Measurements from ENCODE around the gene RTTN. TPM values are rescaled to one million over a fixed set of nuclear protein-coding genes. Genes with fewer than 3 reads are reported as not detected.
"Not testable (repeated sequence)": the region's sequence is repeated elsewhere in the genome, so short reads cannot be mapped to it uniquely, and the experiment has no call there.

Gene RTTN
- total RNA-seq, 1 donor from 2014 or later, result 9.5 TPM

DNA sequence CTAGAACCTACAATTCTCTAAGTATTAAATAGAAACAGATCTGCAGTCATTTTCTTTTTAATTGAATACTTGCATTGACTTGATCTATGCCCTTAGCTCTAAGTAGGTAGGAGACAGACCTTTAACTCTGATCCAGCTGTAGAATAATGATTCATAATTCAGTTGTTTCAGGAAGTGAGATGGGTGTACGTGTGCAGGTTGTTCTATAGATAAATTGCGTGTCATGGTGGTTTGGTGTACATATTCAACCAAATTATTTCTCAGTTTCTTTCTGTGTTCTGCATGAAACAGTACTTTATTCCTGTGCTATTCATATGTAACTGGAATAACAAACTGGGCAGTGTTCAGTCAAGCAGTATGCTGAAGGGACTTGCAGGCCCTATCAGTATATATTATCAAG lies 223.5 kb downstream of the RTTN start:
- H3K27ac ChIP-seq, result no peak overlapping the region
- peaks cover 0 to 6% of the 10 kb centered on the region in 2 donors for H3K9me3 ChIP-seq
- DNase-seq (ENCODE audit: low spot score in 2 of 2), result no peak
- H3K4me1 ChIP-seq, result no peaks in the 10 kb centered on the region
- TF ChIP-seq, protein P1, sequence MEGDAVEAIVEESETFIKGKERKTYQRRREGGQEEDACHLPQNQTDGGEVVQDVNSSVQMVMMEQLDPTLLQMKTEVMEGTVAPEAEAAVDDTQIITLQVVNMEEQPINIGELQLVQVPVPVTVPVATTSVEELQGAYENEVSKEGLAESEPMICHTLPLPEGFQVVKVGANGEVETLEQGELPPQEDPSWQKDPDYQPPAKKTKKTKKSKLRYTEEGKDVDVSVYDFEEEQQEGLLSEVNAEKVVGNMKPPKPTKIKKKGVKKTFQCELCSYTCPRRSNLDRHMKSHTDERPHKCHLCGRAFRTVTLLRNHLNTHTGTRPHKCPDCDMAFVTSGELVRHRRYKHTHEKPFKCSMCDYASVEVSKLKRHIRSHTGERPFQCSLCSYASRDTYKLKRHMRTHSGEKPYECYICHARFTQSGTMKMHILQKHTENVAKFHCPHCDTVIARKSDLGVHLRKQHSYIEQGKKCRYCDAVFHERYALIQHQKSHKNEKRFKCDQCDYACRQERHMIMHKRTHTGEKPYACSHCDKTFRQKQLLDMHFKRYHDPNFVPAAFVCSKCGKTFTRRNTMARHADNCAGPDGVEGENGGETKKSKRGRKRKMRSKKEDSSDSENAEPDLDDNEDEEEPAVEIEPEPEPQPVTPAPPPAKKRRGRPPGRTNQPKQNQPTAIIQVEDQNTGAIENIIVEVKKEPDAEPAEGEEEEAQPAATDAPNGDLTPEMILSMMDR (IDR thresholded peaks at IDR 0.05), result no peak
- no peak overlapping the region for H3K4me3 ChIP-seq
- intact Hi-C loops (cut with DNase I), result no loop called here
- peaks cover 4 to 11% of the 10 kb centered on the region in 2 donors for H3K36me3 ChIP-seq
- no peaks in the 10 kb centered on the region for H3K27me3 ChIP-seq

DNA sequence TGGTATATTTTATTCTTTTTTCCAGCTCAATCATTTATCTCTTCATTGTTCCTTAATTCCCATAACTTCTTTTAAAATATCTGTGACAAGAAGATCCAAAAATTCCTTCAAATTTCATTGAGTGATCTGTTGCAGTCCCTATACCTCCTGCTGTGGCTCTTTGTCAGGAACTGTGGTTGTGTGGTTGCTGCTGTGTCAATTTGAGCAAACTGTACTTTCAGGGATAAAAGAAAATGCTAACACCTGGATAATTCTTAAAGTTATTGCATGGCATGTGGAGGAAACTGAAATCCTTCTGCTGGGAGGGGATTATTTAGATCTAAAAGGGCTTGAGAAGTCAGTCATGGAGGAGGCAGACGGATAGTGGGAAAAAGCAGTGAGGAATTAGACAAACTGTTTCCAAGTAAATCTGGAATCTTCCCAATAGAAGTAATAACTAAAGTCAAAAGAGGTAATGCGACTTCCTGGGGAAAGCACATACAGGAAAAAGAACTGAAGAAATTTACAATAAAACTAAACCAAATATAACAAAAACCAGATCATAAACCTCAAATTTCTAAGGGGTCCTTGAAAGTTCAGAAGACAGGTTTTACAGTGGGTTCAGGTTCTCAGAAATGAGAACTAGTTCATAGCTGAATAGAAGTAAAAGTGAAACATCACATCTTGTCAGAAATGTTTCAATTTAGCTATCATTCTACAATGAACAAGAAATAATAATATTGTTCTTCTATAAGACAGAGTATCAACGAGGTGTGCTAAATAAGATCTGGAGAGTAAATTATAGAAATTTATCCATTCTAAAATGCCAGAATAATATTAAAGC lies 224.3 kb downstream of the RTTN start:
- Histone ChIP-seq H3K27me3 (no peaks in the 10 kb centered on the region), H3K27ac (no peak overlapping the region), H3K9me3 (peaks cover 6 to 14% of the 10 kb centered on the region in 2 donors), H3K4me1 (no peaks in the 10 kb centered on the region), H3K4me3 (no peak overlapping the region), H3K36me3 (peaks cover 4 to 7% of the 10 kb centered on the region in 2 donors)
- intact Hi-C loops (cut with DNase I), result no loop called here
- TF ChIP-seq, protein P1 (IDR thresholded peaks at IDR 0.05), result no peak
- DNase-seq (ENCODE audit: low spot score in 2 of 2), result no peak

DNA sequence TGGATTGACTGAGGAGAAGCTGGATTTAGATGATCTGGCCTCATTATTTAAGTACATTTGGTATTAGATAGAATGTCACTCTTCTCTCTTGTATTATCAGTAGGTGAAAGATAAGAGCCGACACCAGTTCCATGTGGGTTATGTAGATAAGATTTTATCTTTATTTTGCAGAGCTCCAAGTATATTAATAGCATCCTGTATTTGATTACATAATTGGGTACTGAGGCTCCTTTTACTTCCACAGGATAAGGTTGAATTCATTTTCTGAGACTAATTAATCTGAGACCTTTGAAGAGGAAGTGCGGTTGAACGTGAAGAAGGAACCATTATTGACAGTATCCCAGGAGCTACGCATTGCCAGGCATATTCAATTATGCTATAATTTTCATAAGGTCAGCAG lies 225.0 kb downstream of the RTTN start:
- intact Hi-C loops (cut with DNase I), result no loop called here
- H3K27me3 ChIP-seq, result no peaks in the 10 kb centered on the region
- H3K4me1 ChIP-seq, result no peaks in the 10 kb centered on the region
- H3K4me3 ChIP-seq, result no peak overlapping the region
- DNase-seq (ENCODE audit: low spot score in 2 of 2), result no peak
- H3K36me3 ChIP-seq, result peaks cover 3 to 7% of the 10 kb centered on the region in 2 donors
- H3K27ac ChIP-seq, result no peak overlapping the region
- TF ChIP-seq, protein P1 (IDR thresholded peaks at IDR 0.05), result no peak
- H3K9me3 ChIP-seq, result peaks cover 6 to 15% of the 10 kb centered on the region in 2 donors

DNA sequence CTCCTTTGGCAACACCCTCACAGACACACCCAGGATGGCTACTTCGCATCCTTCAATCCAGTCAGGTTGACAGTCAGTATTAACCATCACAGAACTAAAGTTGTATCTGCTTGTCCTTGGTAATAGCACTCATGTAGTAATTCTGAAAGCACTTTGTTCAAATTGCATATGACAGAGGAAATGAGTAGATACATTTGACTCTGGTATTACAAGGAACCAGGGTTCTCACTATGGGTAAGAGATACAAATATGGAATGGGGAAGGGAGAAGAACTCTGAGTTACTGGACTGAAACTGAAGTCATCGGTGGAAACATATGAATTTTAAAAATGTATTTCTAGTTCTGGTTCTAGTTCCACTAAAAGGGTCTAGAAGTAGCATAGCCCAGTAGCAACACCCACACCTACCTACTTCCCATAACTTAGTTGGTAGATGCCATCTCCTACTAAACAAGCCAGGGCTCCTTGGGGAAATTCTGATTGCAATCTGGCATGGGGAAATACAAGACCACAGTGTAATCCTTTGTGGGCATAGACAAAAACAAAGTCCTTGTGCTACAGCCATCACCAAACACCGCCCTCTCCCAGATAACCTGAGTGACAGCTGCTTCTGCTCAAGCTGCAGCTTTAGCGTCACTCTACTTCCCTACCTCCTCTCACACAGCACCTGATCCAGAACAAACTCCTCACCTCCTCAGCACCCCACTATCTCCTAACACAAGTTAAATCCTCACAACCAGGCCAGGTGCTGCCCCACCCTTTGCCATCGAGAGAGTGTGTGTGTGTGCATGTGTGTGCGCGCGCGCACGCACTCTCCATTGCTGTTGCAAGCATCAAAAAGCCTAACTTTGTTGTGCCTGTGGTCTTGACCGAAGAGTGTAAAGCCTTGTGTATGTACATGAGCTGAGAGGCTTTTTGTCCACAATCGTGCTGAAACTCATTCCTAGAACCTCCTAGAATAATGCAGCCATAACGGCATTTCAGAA lies 226.5 kb downstream of the RTTN start:
- intact Hi-C loops (cut with DNase I), result no loop called here
- TF ChIP-seq, protein P1 (IDR thresholded peaks at IDR 0.05), result no peak

GRCh38 chr18:69975294-69975693 lies 230.2 kb downstream of the RTTN start:
- DNase-seq (ENCODE audit: low spot score in 2 of 2); H3K36me3 ChIP-seq; intact Hi-C loops (cut with DNase I); H3K27me3 ChIP-seq; H3K27ac ChIP-seq; H3K4me1 ChIP-seq; H3K4me3 ChIP-seq: not testable (repeated sequence)
- H3K9me3 ChIP-seq, result peaks cover 6 to 23% of the 10 kb centered on the region in 2 donors

More for the DNA sequence above, 226.5 kb downstream of the RTTN start:
- H3K27me3 ChIP-seq, result no peaks in the 10 kb centered on the region
- H3K27ac ChIP-seq, result no peak overlapping the region
- H3K9me3 ChIP-seq, result peaks cover 6 to 15% of the 10 kb centered on the region in 2 donors
- no peak overlapping the region for H3K4me3 ChIP-seq
- H3K4me1 ChIP-seq, result no peaks in the 10 kb centered on the region
- DNase-seq (ENCODE audit: low spot score in 2 of 2), result no peak
- peaks cover 0 to 7% of the 10 kb centered on the region in 2 donors for H3K36me3 ChIP-seq
